Tongue (tissue), 2 donors: Measurements from ENCODE around the gene SLC66A3. TPM values are rescaled to one million over a fixed set of nuclear protein-coding genes. Genes with fewer than 3 reads are reported as not detected.
A peak's percentile ranks its signal among the peaks of the same experiment; 100 is the strongest.

Experiments used
- DNase-seq: peaks from one replicate; pipeline ENCODE4 v3.0.0-alpha.2; 2015
- total RNA-seq: library from RNA; depleted of rRNA; stranded (reverse); fragments of >200 nt; gene quantifications from one replicate; pipeline ENCODE4 v1.2.3, GENCODE V29; 2014

SLC66A3 gene
- total RNA-seq, result 16.3 TPM

DNA sequence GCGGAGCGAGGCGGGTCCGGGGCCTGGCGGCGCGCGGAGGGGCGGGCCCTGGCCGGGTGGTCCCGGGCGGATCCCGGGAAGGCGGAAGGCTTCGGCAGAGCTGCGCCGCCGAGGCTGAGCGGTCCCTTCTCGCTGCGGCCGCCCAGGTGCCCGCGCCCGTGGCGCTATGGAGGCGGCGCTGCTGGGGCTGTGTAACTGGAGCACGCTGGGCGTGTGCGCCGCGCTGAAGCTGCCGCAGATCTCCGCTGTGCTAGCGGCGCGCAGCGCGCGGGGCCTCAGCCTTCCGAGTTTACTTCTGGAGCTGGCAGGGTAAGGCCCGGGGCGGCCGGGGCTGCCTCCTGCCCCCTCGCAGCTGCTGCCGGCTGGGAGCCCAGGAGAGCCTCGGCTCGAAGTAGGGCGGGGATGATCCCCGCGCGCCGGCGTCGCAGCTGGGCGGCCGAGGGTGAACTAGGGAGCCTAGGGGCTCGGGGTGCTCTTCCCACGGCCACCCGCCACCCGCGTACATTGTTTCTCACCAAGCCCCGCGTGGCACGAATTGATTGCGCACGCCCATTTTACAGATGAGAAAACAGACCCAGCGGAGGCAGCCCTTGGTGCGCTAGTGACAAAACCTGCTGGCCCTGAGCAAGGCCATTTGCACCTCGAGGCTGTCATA lies at the start of gene SLC66A3:
Gene SLC66A3, plus strand, starts transcription at position 87 of the 655 bp plus-strand sequence. Its CDS starts 80 bp downstream, at position 167.
- DNase-seq, result no peak

DNA sequence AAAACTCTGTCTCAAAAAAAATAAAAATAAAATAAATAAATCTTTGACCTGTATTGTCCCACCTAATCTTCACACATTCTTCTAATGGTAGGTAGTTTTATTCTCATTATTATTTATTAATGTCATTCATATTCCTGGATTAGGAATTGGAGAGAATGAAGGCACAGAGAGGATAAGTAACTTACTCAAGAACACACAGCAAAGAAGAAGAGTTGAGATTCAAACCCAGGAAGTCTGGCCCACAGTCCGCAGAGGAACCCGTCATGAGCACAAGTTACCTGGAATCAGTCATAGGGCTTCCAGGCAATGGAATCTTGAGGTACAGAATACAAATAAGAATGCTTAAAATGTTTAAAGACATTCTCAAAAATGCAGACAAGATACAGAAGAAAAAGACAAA lies 46.3 kb upstream of the SLC66A3 start:
- no peak for DNase-seq

DNA sequence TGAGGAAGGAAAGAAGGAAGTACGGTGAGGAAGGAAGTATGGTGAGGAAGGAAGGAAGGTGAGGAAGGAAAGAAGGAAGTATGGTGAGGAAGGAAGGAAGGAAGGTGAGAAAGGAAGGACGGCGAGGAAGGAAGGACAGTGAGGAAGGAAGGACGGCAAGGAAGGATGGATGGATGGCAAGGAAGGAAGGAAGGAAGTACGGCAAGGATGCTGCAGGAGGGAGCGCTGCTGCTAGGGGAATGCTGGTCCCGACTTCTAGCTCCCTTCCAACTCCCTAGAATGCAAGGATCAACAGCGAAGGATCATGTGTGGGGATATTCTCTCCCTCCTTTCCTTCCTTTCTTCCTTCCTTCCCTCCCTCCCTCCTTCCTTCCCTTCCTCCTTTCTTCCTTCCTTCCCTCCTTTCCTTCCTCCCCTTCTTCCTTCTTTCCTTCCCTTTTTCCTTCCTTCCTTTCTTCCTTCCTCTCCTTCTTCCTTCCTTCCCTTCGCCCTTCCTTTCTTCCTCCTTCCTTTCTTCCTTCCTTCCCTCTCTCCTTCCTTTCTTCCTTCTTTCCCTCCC lies 42.3 kb upstream of the SLC66A3 start:
- DNase-seq, result no peak

DNA sequence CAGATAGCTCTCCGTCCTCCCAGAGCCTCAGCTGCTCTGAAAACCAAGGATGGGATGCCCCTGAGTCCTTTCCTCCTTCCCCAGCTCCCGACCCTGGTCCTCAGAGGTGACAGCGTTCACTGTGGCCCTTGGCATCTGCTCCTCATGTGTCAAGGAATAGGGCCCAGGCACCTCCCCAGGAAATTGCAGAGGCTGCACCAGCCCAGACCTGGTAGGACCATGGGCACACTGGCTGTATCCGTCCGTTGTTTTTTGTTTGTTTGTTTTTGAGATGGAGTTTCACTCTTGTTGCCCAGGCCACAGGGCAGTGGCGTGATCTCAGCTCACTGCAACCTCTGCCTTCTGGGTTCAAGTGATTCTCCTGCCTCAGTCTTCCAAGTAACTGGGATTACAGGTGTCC lies 37.5 kb upstream of the SLC66A3 start:
- DNase-seq, result no peak

- no peak for DNase-seq
Measured at GRCh38 chr2:11118761-11119160, 36.5 kb upstream of the SLC66A3 start.

DNA sequence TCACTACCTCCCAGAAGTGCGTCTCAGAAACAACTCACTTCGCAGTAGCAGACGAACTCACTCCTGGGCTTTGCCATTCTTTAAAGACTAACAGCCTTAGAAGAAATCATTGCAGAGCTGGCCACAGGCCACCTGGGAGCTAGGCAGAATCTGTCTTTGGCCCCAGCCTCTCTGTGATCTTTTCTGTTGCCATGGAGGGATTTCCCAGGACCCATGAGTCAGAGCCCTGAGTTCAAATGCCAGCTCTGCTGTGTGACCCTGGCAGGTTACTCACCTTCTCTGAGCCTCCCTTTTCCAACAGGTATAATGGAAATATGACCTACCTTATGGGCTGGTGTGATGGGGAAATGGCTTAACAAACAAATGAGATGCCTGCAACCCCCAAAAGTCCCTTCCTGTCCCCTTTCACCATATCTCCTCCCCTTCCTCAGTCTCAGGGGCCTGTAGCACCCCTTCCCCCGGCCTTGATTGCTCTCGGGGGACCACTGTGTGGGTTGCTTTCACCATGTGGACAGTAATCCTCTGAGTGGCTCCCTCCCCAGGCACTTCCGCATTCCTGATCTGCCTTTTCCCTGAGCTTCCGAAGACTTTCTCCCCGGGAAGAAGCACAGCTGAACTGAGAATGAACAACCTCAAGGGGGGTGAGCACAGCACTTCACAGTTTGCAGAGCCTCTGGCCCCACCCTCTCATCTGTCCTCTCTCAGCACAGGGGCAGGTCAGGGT lies 34.0 kb upstream of the SLC66A3 start:
- no peak for DNase-seq

- no peak for DNase-seq
Measured at GRCh38 chr2:11121823-11122155, 33.5 kb upstream of the SLC66A3 start.

DNA sequence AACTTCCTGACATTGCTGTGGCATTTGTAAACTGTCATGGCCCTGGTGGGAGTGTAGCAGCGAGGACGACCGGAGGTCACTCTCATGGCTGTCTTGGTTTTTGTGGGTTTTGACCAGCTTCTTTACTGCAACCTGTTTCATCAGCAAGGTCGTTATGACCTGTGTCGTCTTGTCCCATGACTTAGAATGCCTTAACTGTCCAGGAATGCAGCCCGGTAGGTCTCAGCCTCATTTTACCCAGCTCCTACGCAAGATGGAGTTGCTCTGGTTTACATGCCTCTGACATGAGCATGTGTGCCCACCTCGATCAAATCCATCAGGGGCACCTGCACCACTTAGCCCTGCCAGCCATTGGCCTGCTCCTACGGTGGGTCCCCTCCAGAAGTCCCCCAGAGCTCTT lies 32.9 kb upstream of the SLC66A3 start:
- DNase-seq, result no peak

DNA sequence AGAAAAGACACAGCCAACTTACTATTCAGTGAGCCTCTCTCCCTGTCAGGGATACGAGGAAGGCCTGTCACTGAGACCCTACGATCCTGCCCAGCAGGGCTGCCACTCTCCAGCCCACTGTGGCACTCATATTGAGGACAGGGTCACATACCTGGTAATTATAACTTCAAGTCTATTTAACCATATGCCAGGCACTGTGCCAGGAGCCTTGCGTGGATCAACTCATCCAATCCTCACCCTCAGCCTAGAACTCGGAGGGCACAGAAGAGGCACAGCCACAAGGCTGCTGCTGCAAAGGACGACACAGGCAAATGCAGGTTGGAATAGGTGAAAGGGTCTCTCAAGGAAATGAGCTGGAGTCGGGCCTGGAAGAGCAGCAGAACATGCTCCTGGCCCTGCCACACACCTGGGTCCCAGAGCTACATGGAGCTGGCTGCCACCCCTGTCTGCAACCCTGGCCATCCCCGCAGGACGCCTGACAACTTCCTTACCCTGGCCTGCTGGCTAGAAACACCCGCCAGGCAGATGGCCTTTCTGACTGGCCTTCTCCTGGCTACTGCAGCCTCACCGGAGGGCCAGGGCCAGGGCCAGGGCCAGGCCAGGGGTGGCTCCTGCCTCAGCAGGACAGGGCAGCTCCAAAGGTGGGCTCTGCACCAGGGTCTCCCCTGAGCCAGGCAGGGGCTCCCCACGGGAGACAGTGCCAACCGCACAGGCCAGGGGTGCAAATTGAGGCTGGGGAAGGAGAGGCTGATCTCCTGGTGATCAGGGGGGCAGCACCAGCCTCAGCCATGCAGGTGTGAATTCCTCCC lies 32.1 kb upstream of the SLC66A3 start:
- no peak for DNase-seq

DNA sequence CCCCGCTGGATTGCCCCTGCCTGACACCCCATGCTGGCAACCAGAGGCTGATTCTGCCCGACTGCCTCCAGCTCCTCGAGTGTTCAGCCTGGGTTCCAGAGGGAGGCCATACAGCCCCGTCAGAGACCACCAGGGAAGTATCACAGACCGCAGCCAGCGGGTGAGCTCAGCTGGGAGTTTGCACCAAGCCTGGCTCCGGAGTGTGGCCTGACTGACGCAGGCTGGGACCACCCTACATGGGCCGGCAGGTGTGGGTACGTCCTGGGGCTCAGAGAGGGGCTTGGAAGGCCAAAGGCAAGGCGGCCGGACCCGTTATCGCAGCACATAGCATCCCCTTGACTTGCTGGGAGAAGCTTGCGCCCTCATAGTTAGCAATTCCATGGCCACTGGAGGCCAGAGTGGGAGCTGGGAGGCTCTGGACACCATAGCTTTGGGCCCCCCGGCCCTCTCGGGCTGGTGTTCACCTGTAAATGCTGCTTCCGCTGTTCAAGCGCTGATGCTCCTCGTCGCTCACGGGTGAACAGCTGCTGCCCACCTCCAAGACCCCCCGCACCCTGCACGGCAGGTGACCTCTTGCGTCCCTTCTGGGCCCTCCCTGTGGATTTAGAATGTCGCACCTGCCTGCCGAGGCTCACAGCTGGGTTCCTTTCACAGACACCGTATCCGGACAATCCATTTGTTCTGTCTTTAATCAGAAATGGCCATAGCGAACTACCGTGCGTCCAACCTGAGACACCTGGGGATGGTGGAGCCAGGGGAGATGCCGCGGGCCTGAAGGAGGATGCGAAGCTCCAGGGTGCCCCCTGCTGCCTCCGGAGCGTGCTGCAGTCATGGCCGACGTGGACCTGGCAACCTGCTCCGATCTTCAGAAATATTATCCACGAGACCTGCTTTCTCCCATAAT lies 31.2 kb upstream of the SLC66A3 start:
- DNase-seq, result peak; percentile 68

GRCh38 chr2:11124760-11125068 lies 30.6 kb upstream of the SLC66A3 start:
- DNase-seq, result no peak

GRCh38 chr2:11127761-11128160 lies 27.5 kb upstream of the SLC66A3 start:
- DNase-seq, result no peak

DNA sequence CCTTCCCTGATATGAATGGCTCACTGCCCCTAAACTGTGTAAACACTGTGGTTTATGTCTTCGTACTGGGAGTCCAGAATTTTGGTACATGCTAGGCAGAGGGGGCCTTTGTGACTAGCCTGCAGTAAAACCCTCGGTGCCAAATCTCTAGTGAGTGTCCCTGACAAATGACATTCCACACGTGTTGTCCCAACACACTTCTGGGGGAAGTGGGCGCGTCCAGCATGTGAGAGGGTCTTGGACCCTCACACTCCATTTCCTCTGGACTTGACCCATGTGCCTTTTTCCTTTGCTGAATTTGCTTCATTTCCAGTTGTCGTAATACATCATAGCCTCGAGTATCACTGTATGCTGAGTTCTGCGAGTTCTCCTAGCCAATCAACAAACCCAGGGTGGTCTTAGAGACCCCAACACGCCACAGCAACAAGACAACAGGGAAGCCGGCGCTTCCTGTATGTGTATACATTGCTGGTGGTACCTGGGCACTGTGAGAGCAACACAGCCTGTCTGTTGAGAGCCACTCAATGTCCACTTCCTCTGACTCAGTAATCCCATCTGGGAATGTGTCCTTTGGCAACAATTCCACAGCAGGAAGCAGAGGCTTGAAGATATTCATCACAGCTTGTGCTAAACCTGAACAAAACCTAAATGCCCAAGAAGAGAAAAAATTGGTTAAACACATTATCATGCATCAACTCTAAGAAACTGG lies 26.9 kb upstream of the SLC66A3 start:
- DNase-seq, result no peak

- peak; percentile 86 for DNase-seq
Measured at GRCh38 chr2:11129598-11130449, 25.4 kb upstream of the SLC66A3 start.

DNA sequence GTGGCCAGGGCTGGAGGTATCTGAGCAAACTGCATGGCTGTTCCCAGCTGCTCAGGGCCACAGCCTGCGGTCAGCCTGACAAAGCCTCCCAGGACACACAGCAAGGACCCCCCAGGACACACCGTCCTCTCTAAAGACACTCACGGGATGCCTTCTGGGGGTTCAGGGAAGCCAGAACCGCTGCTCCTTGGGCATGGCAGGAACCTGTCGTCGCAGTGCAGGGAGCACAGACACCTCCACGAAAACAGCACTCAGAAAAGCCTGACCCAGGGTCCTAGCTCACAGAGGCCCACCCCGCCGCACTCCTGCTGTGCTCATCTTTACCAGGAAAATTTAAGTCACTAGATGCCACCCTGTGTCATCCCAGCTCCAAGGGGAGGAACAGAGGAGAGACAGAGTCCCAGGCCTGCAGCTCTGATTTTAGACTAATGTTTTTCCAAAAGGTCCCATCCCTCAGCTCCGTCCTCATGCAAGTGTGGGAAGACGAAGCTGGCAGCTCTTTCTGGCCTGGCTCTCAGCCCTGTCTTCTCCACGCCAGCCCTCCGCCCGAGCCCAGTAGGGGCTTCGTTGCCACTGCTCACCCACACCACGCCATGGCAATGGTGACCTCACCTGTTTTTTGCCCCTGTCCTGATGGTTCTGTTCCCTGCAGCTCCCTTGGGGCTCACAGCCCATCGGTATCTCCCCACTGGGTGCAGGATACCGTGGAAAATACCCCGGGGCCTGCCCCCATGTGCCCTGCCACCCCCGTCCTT lies 23.9 kb upstream of the SLC66A3 start:
- DNase-seq, result no peak

DNA sequence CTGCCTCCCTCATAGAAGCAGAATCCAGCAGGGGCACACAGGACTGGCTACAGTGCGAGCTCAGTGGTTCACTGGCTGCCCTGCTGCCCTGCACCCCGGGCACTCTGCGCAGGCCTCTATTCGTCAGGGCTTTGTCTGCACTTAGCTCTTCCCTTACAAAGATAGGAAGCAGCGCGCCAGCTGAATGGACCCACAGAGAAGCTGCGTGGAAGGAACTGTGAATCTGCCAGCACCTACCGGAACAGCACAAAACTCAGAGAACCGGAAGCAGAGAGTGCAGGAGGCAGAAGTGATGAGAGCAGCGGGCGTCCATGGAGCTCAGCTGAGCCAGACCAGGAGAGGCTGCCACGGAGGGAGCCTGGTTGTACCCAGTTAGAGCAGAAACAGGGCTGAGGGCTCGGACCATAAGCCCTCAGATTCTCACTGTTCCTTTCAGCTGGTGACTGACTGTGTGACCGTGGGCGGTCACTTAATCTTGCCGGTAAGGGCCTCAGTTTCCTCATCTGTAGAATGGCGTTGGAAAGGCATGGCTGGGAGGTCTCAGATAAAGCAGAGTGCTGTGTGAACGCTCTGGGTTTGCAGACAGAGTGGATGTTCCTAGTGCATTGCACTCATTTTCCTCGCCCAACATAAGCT lies 23.1 kb upstream of the SLC66A3 start:
- DNase-seq, result no peak

GRCh38 chr2:11133238-11133935 lies 21.9 kb upstream of the SLC66A3 start:
- DNase-seq, result peak; percentile 42

DNA sequence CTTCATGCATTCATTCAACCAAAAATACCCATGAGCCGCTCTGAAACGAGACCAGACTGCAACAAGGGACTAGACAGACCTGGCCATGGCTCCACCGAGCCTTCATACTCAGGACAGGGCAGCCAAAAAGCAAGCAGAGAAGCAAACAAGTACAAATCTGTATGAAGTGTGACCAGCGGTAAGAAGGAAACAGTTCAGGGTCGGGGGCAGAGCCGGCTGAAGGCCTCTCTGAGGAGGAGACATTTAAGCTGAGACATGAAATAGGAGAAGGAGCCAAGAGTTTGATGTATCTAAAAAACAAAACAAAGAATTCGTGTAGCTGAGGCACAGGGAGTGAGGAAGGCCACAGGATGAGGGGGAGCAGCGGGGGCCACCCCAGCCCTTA lies 21.3 kb upstream of the SLC66A3 start:
- no peak for DNase-seq

- no peak for DNase-seq
Measured at GRCh38 chr2:11134349-11134748, 20.9 kb upstream of the SLC66A3 start.
